Endothelial cell of umbilical vein (primary cell): ENCODE data around the gene ARL4C. TPM values are rescaled to one million over a fixed set of nuclear protein-coding genes. Genes with fewer than 3 reads are reported as not detected.

ENCODE experiments used
- BruUV-seq: library from RNA; stranded (reverse); fragments of 400-500 nt; replicated peaks from 2 replicates; lab custom pipeline; 2021; lab: Mats Ljungman, UMichigan
- CTCF ChIA-PET: fragments of 300-600, 350-600 bp; sonication (Branson Sonifier 250); formaldehyde crosslinking; loops from one replicate; lab custom pipeline; 2021; ENCODE audit warnings: antibody characterized with exemption, inconsistent platforms; lab: Charles Lee
- POLR2A ChIA-PET: fragments of 300-600, 350-600 bp; sonication (Branson Sonifier 250); formaldehyde crosslinking; loops from one replicate; lab custom pipeline; 2021; ENCODE audit warnings: antibody characterized with exemption, inconsistent platforms; lab: Charles Lee
- DNase-seq: peaks from one replicate; pipeline ENCODE4 v3.0.0-alpha.2; 2011; ENCODE audit warnings: low read depth, low spot score
- FAIRE-seq: peaks from 2 replicates; lab custom pipeline; 2011; peaks lifted over from hg19 to GRCh38; lab: Jason Lieb, UNC
- H2AFZ ChIP-seq: 2 replicates; pipeline ENCODE4 v1.6.0; 2012; ENCODE audit warnings: low read depth, low read length, control low read depth, inconsistent platforms
- H3K27ac ChIP-seq: 2 replicates; pipeline ENCODE4 v1.5.1; 2011; ENCODE audit warnings: low read depth, mild to moderate bottlenecking, control low read depth, low read length, moderate library complexity; ENCODE audit not compliant: insufficient read depth
- H3K27me3 ChIP-seq, 2 experiments: 2 replicates each; pipeline versions ENCODE4 v1.6.0 to v1.6.1; 2011; ENCODE audit warnings: low read length in 2 of 2, mixed read lengths in 1 of 2; ENCODE audit not compliant: control insufficient read depth in 2 of 2, insufficient read depth in 2 of 2
- H3K36me3 ChIP-seq, 2 experiments: 2 replicates in 1 of 2; 3 replicates in 1 of 2; pipeline ENCODE4 v1.5.1; 2011; ENCODE audit warnings: low read length in 2 of 2, mild to moderate bottlenecking in 1 of 2, moderate library complexity in 1 of 2; ENCODE audit not compliant: control insufficient read depth in 2 of 2, insufficient read depth in 2 of 2; ENCODE audit errors: extremely low read depth in 1 of 2
- H3K4me1 ChIP-seq: 3 replicates; pipeline ENCODE4 v1.5.1; 2011; ENCODE audit warnings: mild to moderate bottlenecking, low read length; ENCODE audit not compliant: control insufficient read depth, insufficient read depth; ENCODE audit errors: extremely low read depth
- H3K4me2 ChIP-seq: 2 replicates; pipeline ENCODE4 v1.6.1; 2011; ENCODE audit warnings: low read length, control low read depth, mixed read lengths; ENCODE audit not compliant: insufficient read depth
- H3K4me3 ChIP-seq, 3 experiments: fragments of 200-600 bp in 1 of 3; sonication (generic), shearing (Covaris generic) in 1 of 3; replicated peaks in 1 of 3; 2 replicates each; pipeline ENCODE4 v1.5.1; 2011 to 2016; ENCODE audit warnings: control low read depth in 3 of 3, low read length in 3 of 3, mild to moderate bottlenecking in 2 of 3, inconsistent platforms in 1 of 3, low read depth in 1 of 3, moderate library complexity in 1 of 3; ENCODE audit not compliant: insufficient read depth in 1 of 3
- H3K79me2 ChIP-seq: 2 replicates; pipeline ENCODE4 v1.6.0; 2012; ENCODE audit warnings: low read length, inconsistent platforms; ENCODE audit not compliant: control insufficient read depth, insufficient read depth
- H3K9ac ChIP-seq: replicated peaks from 2 replicates; pipeline ENCODE3; 2011; ENCODE audit warnings: low read length, control low read depth; ENCODE audit not compliant: insufficient read depth; ENCODE audit errors: extremely low read depth
- H3K9me1 ChIP-seq: replicated peaks from 3 replicates; pipeline ENCODE4 v1.6.0; 2011; ENCODE audit warnings: mild to moderate bottlenecking, low read length; ENCODE audit not compliant: control insufficient read depth, insufficient read depth; ENCODE audit errors: extremely low read depth
- H3K9me3 ChIP-seq: replicated peaks from 2 replicates; pipeline ENCODE4 v1.5.1; 2012; ENCODE audit warnings: low read length, inconsistent platforms; ENCODE audit not compliant: control insufficient read depth, insufficient read depth
- H4K20me1 ChIP-seq: replicated peaks from 2 replicates; pipeline ENCODE3; 2011; ENCODE audit warnings: mild to moderate bottlenecking, low read length; ENCODE audit not compliant: control insufficient read depth, insufficient read depth; ENCODE audit errors: extremely low read depth
- EZH2 ChIP-seq: IDR thresholded peaks from 2 replicates; pipeline ENCODE4 v1.6.1; 2012; ENCODE audit warnings: borderline replicate concordance, low read depth, mild to moderate bottlenecking, moderate library complexity, low read length, inconsistent platforms; ENCODE audit not compliant: severe bottlenecking
- FOS ChIP-seq: IDR thresholded peaks from 2 replicates; pipeline ENCODE4 v1.6.1; 2011; ENCODE audit warnings: mild to moderate bottlenecking, low read length, moderate library complexity, borderline replicate concordance; ENCODE audit not compliant: insufficient read depth
- GATA2 ChIP-seq: IDR thresholded peaks from 2 replicates; pipeline ENCODE4 v1.7.0; 2011; ENCODE audit warnings: low read depth, mild to moderate bottlenecking, moderate library complexity, mixed read lengths, low read length; ENCODE audit not compliant: insufficient read length, insufficient read depth
- JUN ChIP-seq: IDR thresholded peaks from 2 replicates; pipeline ENCODE4 v1.6.1; 2011; ENCODE audit warnings: borderline replicate concordance, low read depth; ENCODE audit not compliant: insufficient read length, insufficient read depth
- MYC ChIP-seq: IDR thresholded peaks from one replicate; pipeline ENCODE4 v1.6.1; 2011; ENCODE audit warnings: mild to moderate bottlenecking, low read depth, low read length
- POLR2A ChIP-seq: IDR thresholded peaks from 2 replicates; pipeline ENCODE4 v1.6.1; 2012; ENCODE audit warnings: low read depth, mild to moderate bottlenecking, control low read depth, low read length
- POLR2AphosphoS5 ChIP-seq: IDR thresholded peaks from 2 replicates; pipeline ENCODE4 v1.6.1; 2012; ENCODE audit warnings: low read depth, mild to moderate bottlenecking, control low read depth, low read length, moderate library complexity; ENCODE audit not compliant: insufficient read depth
- dilution Hi-C: fragments of 300-500 bp; cut with MboI; formaldehyde crosslinking; loops from one replicate; pipeline ENCODE4 v1.15.0; 2019; ENCODE audit warnings: low sequenced_read_pairs; ENCODE audit not compliant: extremely low pct_ligation_motif_present
- intact Hi-C: fragments of 100-400 bp; cut with micrococcal nuclease; formaldehyde crosslinking; loops from one replicate; pipeline ENCODE4 v1.10.0; 2022
- polyA plus RNA-seq, 4 experiments: library from polyadenylated mRNA; depleted of rRNA in 3 of 4; stranded (reverse) in 3 of 4; unstranded in 1 of 4; fragments of >200 nt; gene quantifications; 2 replicates each; pipeline versions ENCODE4 v1.2.1 to v1.2.3, GENCODE V29; 2011 to 2012; ENCODE audit warnings: missing spikeins in 1 of 4
- total RNA-seq: library from RNA; stranded (reverse); gene quantifications from 2 replicates; pipeline ENCODE4 v1.2.3, GENCODE V29; 2021
- TF ChIP-seq, protein P1 (sequence below), 2 donors: IDR thresholded peaks; 1 replicate in 1 of 2; 2 replicates in 1 of 2; pipeline ENCODE4 v1.5.1; 2011; ENCODE audit warnings: low read length in 2 of 2, mild to moderate bottlenecking in 2 of 2, moderate library complexity in 2 of 2, control low read depth in 1 of 2, inconsistent platforms in 1 of 2, low read depth in 1 of 2; ENCODE audit not compliant: insufficient read depth in 1 of 2; ENCODE audit errors: extremely low read depth in 1 of 2
- TF ChIP-seq, protein P2 (sequence below): IDR thresholded peaks from 2 replicates; pipeline ENCODE4 v1.6.1; 2011; ENCODE audit not compliant: insufficient read depth, insufficient read length

The ARL4C gene
- total and polyA plus RNA-seq, 2 donors (not counting 3 experiments of a cell fraction or from before 2014, with no cell fraction given) = 5.5 to 10.5 TPM

DNA sequence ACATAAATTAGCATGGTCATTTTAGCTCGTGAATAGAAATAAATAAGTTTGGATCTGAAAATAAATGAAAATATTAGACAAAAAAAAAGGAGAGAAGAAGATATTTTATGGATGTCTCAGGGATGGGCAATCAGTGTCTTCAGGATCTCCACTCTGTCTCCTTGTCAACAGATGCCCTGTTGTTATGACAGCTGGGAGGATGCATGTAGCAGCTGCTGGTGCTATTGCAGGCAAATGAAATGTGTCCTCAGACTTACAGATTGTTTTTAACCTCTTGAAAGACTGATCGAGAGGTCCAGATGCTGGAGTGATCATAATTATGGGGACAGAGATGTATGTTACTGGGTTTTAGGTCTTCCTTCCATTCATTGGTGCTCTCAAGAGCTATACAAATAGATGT lies 24.7 kb upstream of the ARL4C start:
- H3K79me2 ChIP-seq = no peaks in the 10 kb centered on the region
- H3K4me1 ChIP-seq = no peaks in the 10 kb centered on the region
- no TSS peak for BruUV-seq
- no peaks in the 10 kb centered on the region for H4K20me1 ChIP-seq
- dilution Hi-C loops (no loop called here), intact Hi-C loops (no loop called here)
- no peaks in the 10 kb centered on the region for H3K9me1 ChIP-seq
- ChIA-PET POLR2A (no interaction called here), CTCF (interaction anchor here (1.3 to 2.4 kb wide), 3 partner anchors 24 to 595 kb away, joined by 3 to 7 read pairs (median 4); no protein-coding TSS in a partner anchor)
- H3K4me3 ChIP-seq = no peak overlapping the region
- no peaks in the 10 kb centered on the region for H3K36me3 ChIP-seq
- no peak for FAIRE-seq
- no peaks in the 10 kb centered on the region for H3K27me3 ChIP-seq
- no peak for DNase-seq
- H3K9me3 ChIP-seq = no peaks in the 10 kb centered on the region
- no peak overlapping the region for H3K27ac ChIP-seq
- H2AFZ ChIP-seq = no peak overlapping the region
- no peak overlapping the region for H3K9ac ChIP-seq
- no peak overlapping the region for H3K4me2 ChIP-seq
- TF ChIP-seq POLR2A = no peak
- no peak for TF ChIP-seq MYC
- no peak for TF ChIP-seq POLR2AphosphoS5
- no peak for TF ChIP-seq EZH2
- TF ChIP-seq, protein P1, sequence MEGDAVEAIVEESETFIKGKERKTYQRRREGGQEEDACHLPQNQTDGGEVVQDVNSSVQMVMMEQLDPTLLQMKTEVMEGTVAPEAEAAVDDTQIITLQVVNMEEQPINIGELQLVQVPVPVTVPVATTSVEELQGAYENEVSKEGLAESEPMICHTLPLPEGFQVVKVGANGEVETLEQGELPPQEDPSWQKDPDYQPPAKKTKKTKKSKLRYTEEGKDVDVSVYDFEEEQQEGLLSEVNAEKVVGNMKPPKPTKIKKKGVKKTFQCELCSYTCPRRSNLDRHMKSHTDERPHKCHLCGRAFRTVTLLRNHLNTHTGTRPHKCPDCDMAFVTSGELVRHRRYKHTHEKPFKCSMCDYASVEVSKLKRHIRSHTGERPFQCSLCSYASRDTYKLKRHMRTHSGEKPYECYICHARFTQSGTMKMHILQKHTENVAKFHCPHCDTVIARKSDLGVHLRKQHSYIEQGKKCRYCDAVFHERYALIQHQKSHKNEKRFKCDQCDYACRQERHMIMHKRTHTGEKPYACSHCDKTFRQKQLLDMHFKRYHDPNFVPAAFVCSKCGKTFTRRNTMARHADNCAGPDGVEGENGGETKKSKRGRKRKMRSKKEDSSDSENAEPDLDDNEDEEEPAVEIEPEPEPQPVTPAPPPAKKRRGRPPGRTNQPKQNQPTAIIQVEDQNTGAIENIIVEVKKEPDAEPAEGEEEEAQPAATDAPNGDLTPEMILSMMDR (IDR thresholded peaks at IDR 0.05; ENCODE audit: extremely low read depth in 1 of 2, insufficient read depth in 1 of 2, low read depth in 1 of 2, low read length in 2 of 2) = no peak
- TF ChIP-seq JUN = no peak
- TF ChIP-seq, protein P2, sequence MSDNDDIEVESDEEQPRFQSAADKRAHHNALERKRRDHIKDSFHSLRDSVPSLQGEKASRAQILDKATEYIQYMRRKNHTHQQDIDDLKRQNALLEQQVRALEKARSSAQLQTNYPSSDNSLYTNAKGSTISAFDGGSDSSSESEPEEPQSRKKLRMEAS = no peak
- no peak for TF ChIP-seq GATA2
- TF ChIP-seq FOS = no peak
